RWPE1 (cell line): ENCODE results near the gene TSPAN3.

Source experiments
- CTCF ChIA-PET: fragments of 350-600 bp; sonication (Branson Sonifier 250); formaldehyde crosslinking; extraction: SDS; loops from one replicate; lab custom pipeline; 2021; lab: Yijun Ruan, JAX
- POLR2A ChIA-PET: fragments of 400-600 bp; formaldehyde crosslinking; extraction: SDS; loops from one replicate; lab custom pipeline; 2020; ENCODE audit warnings: antibody characterized with exemption; ENCODE audit not compliant: low non-redundant PET; lab: Yijun Ruan, JAX
- DNase-seq: peaks from one replicate; pipeline ENCODE4 v3.0.0; 2012; ENCODE audit warnings: low spot score
- H3K27ac ChIP-seq: fragments of 450-650 bp; 2 replicates; pipeline ENCODE4 v1.5.1; 2017
- CTCF ChIP-seq: fragments of 450-650 bp; conservative IDR thresholded peaks from 2 replicates; pipeline ENCODE4 v1.5.1; 2017; ENCODE audit warnings: low read depth, mild to moderate bottlenecking

Gene TSPAN3

GRCh38 chr15:77020348-77021087, 50.4 kb downstream of the TSPAN3 start:
- no peak for TF ChIP-seq CTCF
- H3K27ac ChIP-seq: no peak overlapping the region
- no peak for DNase-seq
- ChIA-PET POLR2A (no interaction called here), CTCF (interaction anchor here (0.6 kb wide), 2 partner anchors 32 to 1079 kb away, joined by 3 to 6 read pairs; no protein-coding TSS in a partner anchor)

DNA sequence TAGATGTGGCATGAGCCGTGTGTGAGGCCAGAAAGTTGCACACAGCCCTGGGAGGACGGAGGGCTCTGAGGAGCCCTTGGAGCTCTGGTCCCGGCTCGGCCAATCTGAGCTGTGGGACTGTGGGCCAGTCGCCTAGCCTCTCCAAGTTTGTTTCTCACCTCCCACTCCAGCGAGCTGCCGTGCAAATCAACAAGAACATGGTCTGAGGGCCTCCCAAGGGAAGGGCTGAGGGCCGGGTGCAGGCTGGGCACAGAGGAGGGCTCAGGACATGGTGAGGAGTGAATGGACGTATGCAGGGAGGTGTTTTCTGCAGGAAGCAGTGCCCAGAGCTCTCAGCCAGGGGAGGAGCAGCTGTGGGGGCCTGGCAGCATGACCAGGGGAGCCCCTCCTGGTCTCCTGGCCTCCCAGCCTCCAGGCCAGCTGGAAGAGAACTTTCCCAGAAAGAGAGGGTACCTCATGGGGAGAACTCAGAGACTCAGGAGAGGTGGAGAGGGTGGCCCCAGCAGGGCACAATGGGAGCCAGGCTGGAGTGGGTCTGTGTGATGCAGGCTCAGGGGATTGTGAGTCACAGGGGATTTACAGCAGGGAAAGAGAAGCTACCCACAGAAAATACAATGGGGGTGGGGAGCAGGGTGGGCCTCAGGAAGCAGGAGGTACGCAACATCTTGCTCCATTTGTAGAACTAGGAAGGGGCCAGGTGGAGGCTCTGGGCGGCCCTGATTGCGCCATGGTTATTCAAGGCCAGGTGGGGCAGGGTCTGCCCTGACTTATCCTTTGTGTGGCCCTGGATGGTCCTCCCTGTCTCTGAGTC, 51.2 kb downstream of the TSPAN3 start:
- TF ChIP-seq CTCF: no peak
- no peak overlapping the region for H3K27ac ChIP-seq
- DNase-seq: no peak
- POLR2A ChIA-PET: no interaction called here
- CTCF ChIA-PET: interaction anchor here (0.6 kb wide), 2 partner anchors 33 to 1078 kb away, joined by 3 to 6 read pairs; no protein-coding TSS in a partner anchor

GRCh38 chr15:77018796-77019505, 52.0 kb downstream of the TSPAN3 start:
- TF ChIP-seq CTCF: no peak
- ChIA-PET CTCF (no interaction called here), POLR2A (no interaction called here)
- DNase-seq: no peak
- H3K27ac ChIP-seq: no peak overlapping the region

- no peak for DNase-seq
- CTCF ChIA-PET: no interaction called here
- POLR2A ChIA-PET: no interaction called here
- H3K27ac ChIP-seq: no peak overlapping the region
- TF ChIP-seq CTCF: no peak
These were observed 52.9 kb downstream of the TSPAN3 start for GRCh38 chr15:77017761-77018720.

DNA sequence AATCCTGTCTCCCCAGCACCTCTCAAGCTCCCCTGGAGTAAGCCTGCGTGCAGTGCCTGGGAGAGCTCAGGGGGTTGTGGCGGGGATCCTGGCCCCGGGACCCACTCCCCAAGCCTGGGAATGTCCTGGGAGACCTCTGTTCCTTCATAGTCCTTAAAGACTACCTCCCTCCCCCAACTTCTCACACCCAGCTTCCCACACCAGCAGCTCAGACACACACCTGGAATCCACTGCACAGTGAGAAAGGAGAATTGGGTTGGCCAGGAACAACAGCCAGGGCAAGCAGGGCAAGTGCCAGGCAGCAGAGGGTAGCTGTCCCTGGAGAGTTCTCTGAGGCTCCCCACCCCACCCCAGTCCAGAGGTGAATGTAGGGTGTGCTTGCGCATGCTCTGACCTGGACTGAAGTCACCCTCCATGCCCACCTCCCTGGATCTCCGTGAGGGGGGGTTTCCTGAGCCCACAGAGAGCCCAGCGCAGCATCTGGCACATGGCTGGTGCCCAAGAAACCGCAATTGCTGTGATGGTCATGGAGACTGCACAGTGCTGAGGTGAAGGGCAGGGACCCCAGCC, 53.7 kb downstream of the TSPAN3 start:
- CTCF ChIA-PET: no interaction called here
- POLR2A ChIA-PET: no interaction called here
- DNase-seq: no peak
- no peak overlapping the region for H3K27ac ChIP-seq
- TF ChIP-seq CTCF: no peak
